Head of caudate nucleus (tissue), 42 donors: Measurements from ENCODE around the gene SGTB.
"Not testable (repeated sequence)": the region's sequence is repeated elsewhere in the genome, so short reads cannot be mapped to it uniquely, and the experiment has no call there.

Source experiments
- DNase-seq, 42 donors: peaks; one replicate each; pipeline versions ENCODE4 v3.0.0 to v3.0.0-alpha.2; 2020 to 2021; ENCODE audit warnings: mixed read lengths in 7 of 42
- intact Hi-C: fragments of 100-400 bp; cut with DNase I; formaldehyde crosslinking; loops from one replicate; pipeline ENCODE4 v1.15.0; 2022

Gene SGTB

DNA sequence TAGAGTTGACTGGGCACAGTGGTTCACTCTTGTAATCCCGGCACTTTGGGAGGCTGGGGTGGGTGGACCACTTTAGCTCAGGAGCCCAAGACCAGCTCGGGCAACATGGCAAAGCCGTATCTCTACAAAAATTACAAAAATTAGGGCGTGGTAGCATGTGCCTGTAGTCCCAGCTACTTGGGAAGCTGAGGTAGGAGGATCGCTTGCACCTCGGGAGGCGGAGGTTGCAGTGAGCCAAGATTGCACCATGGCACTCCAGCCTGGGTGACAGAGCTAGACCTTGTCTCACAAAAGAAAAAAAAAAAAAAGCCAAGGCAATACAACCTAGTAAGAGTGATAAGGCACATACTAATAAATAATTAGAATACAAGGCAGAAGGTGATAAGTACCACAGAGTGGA, 15.9 kb upstream of the SGTB start:
- no peak for DNase-seq
- intact Hi-C loops = no loop called here

GRCh38 chr5:65736011-65736410, 14.1 kb upstream of the SGTB start:
- intact Hi-C loops = no loop called here
- DNase-seq = no peak

GRCh38 chr5:65734921-65735320, 13.0 kb upstream of the SGTB start:
- intact Hi-C loops = no loop called here
- DNase-seq = no peak

GRCh38 chr5:65734196-65734775, 12.4 kb upstream of the SGTB start:
- intact Hi-C loops, DNase-seq: not testable (repeated sequence)

GRCh38 chr5:65732046-65732445, 10.1 kb upstream of the SGTB start:
- intact Hi-C loops = not testable (repeated sequence)
- DNase-seq = peak in 2 of 42 donors; percentile 24 to 27

DNA sequence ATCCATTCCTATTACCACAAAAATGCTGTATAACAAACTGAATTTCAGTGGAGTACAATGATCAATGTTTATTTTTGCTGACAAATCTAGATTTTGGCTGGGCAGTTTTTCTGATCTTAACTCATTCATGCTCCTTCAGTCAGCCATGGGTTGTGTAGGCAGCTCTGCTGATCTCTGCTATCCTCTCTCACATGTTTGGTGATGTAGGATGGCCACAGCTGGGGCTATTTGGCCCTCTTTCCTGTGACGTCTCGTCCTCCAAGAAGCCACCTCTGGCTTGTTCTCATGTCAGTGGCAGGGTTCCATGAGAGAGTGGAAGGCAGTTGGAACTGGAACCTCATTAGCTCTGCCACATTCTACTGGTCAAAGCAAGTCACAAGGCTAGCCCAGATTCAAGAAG, 9.0 kb upstream of the SGTB start:
- peak in 2 of 42 donors; percentile 6 to 32 for DNase-seq
- intact Hi-C loops = no loop called here

GRCh38 chr5:65728218-65728617, 6.3 kb upstream of the SGTB start:
- DNase-seq = no peak
- intact Hi-C loops = no loop called here

DNA sequence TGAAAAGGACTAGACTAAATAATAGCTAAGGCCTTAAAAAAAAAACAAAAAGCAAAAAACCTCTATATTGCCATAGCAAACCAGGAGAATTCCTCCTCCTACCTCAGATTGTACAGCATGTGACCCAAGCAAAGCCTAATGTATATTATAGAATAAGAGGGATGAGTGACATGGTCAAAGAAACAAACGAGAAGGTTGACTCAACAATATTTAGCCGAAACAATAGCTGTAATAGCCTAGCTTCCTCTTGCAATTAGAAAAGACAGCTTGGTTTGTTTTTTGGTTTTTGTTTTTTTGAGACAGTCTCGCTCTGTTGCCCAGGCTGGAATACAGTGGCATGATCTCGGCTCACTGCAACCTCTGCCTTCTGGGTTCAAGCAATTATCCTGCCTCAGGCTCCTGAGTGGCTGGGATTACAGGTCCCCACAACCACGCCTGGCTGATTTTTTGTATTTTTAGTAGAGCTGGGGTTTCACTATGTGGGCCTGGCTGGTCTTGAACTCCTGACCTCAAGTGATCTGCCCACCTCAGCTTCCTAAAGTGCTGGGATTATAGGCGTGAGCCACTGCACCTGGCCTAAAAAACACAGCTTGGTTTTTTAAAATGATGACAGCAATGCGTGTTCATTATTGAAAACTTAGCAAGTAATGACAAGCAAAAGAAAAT, 5.7 kb upstream of the SGTB start:
- no peak for DNase-seq
- intact Hi-C loops = no loop called here

- intact Hi-C loops = no loop called here
- peak in 36 of 42 donors; percentile 8 to 63 (median 28) for DNase-seq
Observed at GRCh38 chr5:65722575-65723403, 880 bp upstream of the SGTB start.

- peak; percentile 46 to 86 (median 67) for DNase-seq
- intact Hi-C loops = no loop called here
Observed at GRCh38 chr5:65721050-65721719, 724 bp downstream of the SGTB start.

- intact Hi-C loops = loop anchor here (10.0 kb wide), 1 partner anchor 94 kb away; the partner anchor contains the start of genes SHLD3, TRAPPC13 and TRIM23
- DNase-seq = no peak
Observed at GRCh38 chr5:65718576-65719310, 3.2 kb downstream of the SGTB start.

- intact Hi-C loops = no loop called here
- no peak for DNase-seq
Observed at GRCh38 chr5:65708145-65708544, 13.8 kb downstream of the SGTB start.

DNA sequence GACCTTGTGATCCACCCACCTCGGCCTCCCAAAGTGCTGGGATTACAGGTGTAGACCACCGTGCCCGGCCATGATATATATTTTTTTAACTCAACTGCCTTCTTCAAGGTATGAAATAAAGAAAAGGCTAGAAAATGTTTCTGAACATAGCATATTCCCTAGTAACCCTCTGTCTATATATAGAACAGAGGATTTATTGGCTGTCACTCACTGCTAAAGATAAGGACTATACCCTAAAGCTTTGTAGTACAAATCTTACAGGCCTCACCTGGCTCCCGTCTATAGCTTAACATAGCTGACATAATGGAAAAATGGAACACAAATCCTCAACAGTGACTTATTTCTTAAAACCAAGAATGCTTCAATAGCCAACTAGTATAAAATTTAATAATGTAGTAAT, 14.2 kb downstream of the SGTB start:
- DNase-seq = no peak
- intact Hi-C loops = no loop called here

GRCh38 chr5:65704621-65705239, 17.2 kb downstream of the SGTB start:
- intact Hi-C loops = no loop called here
- no peak for DNase-seq

- no peak for DNase-seq
- intact Hi-C loops = no loop called here
Observed at GRCh38 chr5:65702036-65702435, 19.9 kb downstream of the SGTB start.

DNA sequence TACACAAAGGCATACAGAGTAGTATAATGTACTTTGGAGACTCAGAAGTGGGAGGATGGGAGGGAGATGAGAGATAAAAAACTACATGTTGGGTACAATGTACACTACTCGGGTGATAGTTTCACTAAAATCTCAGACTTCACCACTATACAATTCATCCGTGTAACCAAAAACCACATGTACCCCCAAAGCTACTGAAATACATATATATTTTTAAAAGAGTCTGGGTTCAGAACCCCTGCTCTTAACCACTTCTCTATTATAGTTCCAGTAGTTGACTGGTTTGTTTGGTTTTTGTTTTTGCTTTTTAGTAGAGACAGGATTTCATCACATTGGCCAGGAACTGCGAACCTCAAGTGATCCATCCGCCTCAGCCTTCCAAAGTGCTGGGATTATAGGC, 22.6 kb downstream of the SGTB start:
- intact Hi-C loops = no loop called here
- DNase-seq = no peak

DNA sequence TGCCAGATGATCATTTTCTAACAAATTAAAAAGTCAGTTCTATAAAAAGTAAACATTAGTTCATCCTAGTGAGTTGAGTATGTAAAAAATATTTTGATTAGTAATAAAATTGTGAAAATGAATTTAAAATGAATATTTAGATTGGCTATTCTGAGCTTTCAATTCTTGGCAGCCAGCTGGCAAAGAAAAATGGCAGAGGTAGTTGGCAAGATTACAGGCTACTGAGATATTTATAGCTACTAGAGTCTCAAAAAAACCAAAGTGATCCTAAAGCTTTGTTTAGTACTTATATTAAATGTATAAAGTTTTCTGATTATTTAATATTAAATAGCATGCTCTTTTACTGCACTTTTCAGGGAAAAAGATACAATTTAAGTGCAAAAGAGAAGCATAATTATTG, 25.0 kb downstream of the SGTB start:
- DNase-seq = no peak
- intact Hi-C loops = no loop called here

DNA sequence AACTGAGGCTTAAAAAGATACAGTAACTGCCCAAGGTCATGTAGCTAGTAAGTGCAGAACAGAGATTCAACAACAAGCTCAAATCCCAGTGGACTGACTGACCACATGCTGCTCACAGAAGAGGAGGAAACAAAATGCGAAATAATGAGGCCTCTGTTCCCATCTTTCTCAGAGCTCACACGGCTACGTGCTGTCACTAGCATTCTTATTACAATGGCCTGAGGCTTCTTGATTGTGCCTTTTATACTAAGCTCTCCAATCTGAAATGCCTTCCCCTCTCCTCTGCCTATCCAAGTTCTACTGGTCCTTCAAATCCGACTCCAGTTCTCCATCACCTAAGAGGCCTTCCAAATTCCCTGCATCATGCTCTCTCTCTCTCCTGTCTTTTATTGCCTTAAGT, 26.0 kb downstream of the SGTB start:
- peak in 29 of 42 donors; percentile 10 to 71 (median 41) for DNase-seq
- intact Hi-C loops = no loop called here
